ENCODE results near the gene HAUS5. TPM values are rescaled to one million over a fixed set of nuclear protein-coding genes. Genes with fewer than 3 reads are reported as not detected.

Gene HAUS5
- total and polyA plus RNA-seq, 2 donors = 11.8 to 22.8 TPM

GRCh38 chr19:35655600-35655999 lies 43.1 kb downstream of the HAUS5 start:
- H3K27me3 ChIP-seq (ENCODE audit: control insufficient read depth in 2 of 2, insufficient read depth in 1 of 2, low read length in 1 of 2) = no peaks in the 10 kb centered on the region
- no peaks in the 10 kb centered on the region for H3K9me3 ChIP-seq (ENCODE audit: control insufficient read depth in 2 of 2, insufficient read depth in 1 of 2, low read length in 1 of 2)
- no peaks in the 10 kb centered on the region for H3K4me1 ChIP-seq (ENCODE audit: control insufficient read depth in 2 of 2, insufficient read depth in 2 of 2, low read length in 2 of 2)
- H3K36me3 ChIP-seq (ENCODE audit: control insufficient read depth in 2 of 2, insufficient read depth in 2 of 2, low read length in 1 of 2) = peaks cover 60 to 73% of the 10 kb centered on the region in 2 donors
- WGBS = 98% methylated on average over 4 of the region's 4 CpGs
- no peak overlapping the region for H3K4me3 ChIP-seq (ENCODE audit: low read length in 2 of 2)
- no peak overlapping the region for H3K27ac ChIP-seq (ENCODE audit: low read depth in 1 of 2, low read length in 1 of 2)
- no peak for DNase-seq (ENCODE audit: low read depth in 6 of 9, low spot score in 9 of 9)

DNA sequence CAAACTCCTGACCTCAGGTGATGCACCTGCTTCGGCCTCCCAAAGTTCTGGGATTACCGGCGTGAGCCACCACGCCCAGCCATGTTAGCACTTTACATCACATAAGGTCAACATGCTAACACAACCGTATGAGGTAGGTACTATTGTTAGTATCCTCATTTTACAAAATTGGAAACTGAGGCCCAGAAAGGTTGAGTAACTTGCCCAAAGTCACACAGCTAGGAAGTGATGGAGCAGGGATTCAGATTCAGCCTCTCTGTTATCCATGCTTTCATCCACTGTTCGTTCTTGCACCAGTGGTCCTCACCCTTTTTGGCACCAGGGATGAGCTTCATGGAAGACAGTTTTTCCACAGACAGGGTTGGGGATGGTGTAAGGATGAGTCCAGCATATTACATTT lies 44.2 kb downstream of the HAUS5 start:
- peaks cover 56 to 69% of the 10 kb centered on the region in 2 donors for H3K36me3 ChIP-seq (ENCODE audit: control insufficient read depth in 2 of 2, insufficient read depth in 2 of 2, low read length in 1 of 2)
- WGBS = over 99% methylated on average over 6 of the region's 6 CpGs

DNA sequence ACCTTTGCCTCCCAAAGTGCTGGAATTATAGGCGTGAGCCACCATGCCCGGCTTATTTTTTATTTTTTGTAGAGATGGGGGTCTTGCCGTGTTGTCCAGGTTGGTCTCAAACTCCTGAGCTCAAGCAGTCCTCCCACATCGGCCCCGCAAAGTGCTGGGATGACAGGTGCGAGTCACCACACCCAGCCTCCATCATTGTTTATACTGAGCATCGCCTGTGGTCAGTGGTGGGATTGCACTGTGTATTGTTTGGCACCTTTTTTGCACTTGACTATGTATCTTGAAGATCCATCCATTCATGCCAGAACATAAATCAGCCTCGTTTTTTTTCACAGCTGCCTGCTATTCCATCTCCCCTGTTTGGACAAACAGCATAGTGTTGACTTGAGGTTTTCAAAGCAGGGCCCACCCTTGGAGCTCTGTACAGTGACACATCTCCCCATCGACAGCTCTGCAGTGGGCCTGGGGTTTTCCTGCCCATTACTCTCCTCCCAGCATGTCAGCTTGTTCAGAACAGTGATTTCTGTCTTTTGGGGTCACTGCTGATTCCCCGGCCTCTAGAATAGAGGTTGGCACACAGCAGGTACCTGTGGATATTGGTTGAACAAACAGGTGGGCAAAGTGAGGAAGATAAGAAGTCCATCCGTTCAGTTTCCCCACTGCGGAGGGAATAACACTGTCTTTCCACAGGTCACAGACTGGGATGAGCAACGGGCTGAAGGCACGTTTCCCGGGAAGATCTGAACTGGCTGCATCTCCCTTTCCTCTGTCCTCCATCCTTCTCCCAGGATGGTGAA lies 45.6 kb downstream of the HAUS5 start:
- Histone ChIP-seq H3K36me3 (ENCODE audit: control insufficient read depth in 2 of 2, insufficient read depth in 2 of 2, low read length in 1 of 2) (peaks cover 61 to 68% of the 10 kb centered on the region in 2 donors), H3K4me3 (ENCODE audit: low read length in 2 of 2) (no peak overlapping the region), H3K27ac (ENCODE audit: low read depth in 1 of 2, low read length in 1 of 2) (no peak overlapping the region), H3K27me3 (ENCODE audit: control insufficient read depth in 2 of 2, insufficient read depth in 1 of 2, low read length in 1 of 2) (no peaks in the 10 kb centered on the region), H3K4me1 (ENCODE audit: control insufficient read depth in 2 of 2, insufficient read depth in 2 of 2, low read length in 2 of 2) (no peaks in the 10 kb centered on the region), H3K9me3 (ENCODE audit: control insufficient read depth in 2 of 2, insufficient read depth in 1 of 2, low read length in 1 of 2) (no peaks in the 10 kb centered on the region)
- WGBS = 91% methylated on average over 15 of the region's 15 CpGs
- DNase-seq (ENCODE audit: low read depth in 6 of 9, low spot score in 9 of 9) = no peak

More for the DNA sequence above, 44.2 kb downstream of the HAUS5 start:
- Histone ChIP-seq H3K4me1 (ENCODE audit: control insufficient read depth in 2 of 2, insufficient read depth in 2 of 2, low read length in 2 of 2) (no peaks in the 10 kb centered on the region), H3K4me3 (ENCODE audit: low read length in 2 of 2) (no peak overlapping the region), H3K9me3 (ENCODE audit: control insufficient read depth in 2 of 2, insufficient read depth in 1 of 2, low read length in 1 of 2) (no peaks in the 10 kb centered on the region), H3K27me3 (ENCODE audit: control insufficient read depth in 2 of 2, insufficient read depth in 1 of 2, low read length in 1 of 2) (no peaks in the 10 kb centered on the region), H3K27ac (ENCODE audit: low read depth in 1 of 2, low read length in 1 of 2) (no peak overlapping the region)
- no peak for DNase-seq (ENCODE audit: low read depth in 6 of 9, low spot score in 9 of 9)

GRCh38 chr19:35661995-35662340 lies 49.4 kb downstream of the HAUS5 start:
- WGBS = 97% methylated on average over 6 of the region's 6 CpGs
- H3K4me1 ChIP-seq (ENCODE audit: control insufficient read depth in 2 of 2, insufficient read depth in 2 of 2, low read length in 2 of 2) = no peaks in the 10 kb centered on the region
- H3K36me3 ChIP-seq (ENCODE audit: control insufficient read depth in 2 of 2, insufficient read depth in 2 of 2, low read length in 1 of 2) = peaks cover 47 to 61% of the 10 kb centered on the region in 2 donors
- DNase-seq (ENCODE audit: low read depth in 6 of 9, low spot score in 9 of 9) = no peak
- no peak overlapping the region for H3K4me3 ChIP-seq (ENCODE audit: low read length in 2 of 2)
- H3K9me3 ChIP-seq (ENCODE audit: control insufficient read depth in 2 of 2, insufficient read depth in 1 of 2, low read length in 1 of 2) = no peaks in the 10 kb centered on the region
- no peak overlapping the region for H3K27ac ChIP-seq (ENCODE audit: low read depth in 1 of 2, low read length in 1 of 2)
- no peaks in the 10 kb centered on the region for H3K27me3 ChIP-seq (ENCODE audit: control insufficient read depth in 2 of 2, insufficient read depth in 1 of 2, low read length in 1 of 2)

DNA sequence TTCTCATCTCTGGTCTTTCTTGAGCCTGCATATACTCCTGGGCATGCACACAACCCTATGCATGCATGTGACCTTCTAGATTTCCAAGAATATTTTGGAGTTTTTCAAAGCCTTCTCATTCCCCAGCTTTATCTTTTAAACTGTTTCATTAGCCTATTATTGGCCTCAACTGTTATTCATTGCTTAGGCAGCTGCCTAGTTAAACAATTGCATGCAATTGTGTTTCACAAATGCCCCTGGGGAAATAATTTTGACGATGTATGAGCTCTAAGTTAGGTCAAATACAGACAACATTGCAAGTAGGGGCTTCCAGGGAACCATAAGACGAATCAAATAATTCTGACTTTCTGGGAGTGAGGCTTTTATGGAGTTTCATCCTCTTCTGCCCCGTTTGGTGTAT lies 51.4 kb downstream of the HAUS5 start:
- no peaks in the 10 kb centered on the region for H3K9me3 ChIP-seq (ENCODE audit: control insufficient read depth in 2 of 2, insufficient read depth in 1 of 2, low read length in 1 of 2)
- no peaks in the 10 kb centered on the region for H3K4me1 ChIP-seq (ENCODE audit: control insufficient read depth in 2 of 2, insufficient read depth in 2 of 2, low read length in 2 of 2)
- peaks cover 31 to 41% of the 10 kb centered on the region in 2 donors for H3K36me3 ChIP-seq (ENCODE audit: control insufficient read depth in 2 of 2, insufficient read depth in 2 of 2, low read length in 1 of 2)
- no peak overlapping the region for H3K27ac ChIP-seq (ENCODE audit: low read depth in 1 of 2, low read length in 1 of 2)
- WGBS = 95% methylated on average over 3 of the region's 3 CpGs
- no peak overlapping the region for H3K4me3 ChIP-seq (ENCODE audit: low read length in 2 of 2)
- DNase-seq (ENCODE audit: low read depth in 6 of 9, low spot score in 9 of 9) = no peak
- H3K27me3 ChIP-seq (ENCODE audit: control insufficient read depth in 2 of 2, insufficient read depth in 1 of 2, low read length in 1 of 2) = no peaks in the 10 kb centered on the region

GRCh38 chr19:35665157-35665556 lies 52.6 kb downstream of the HAUS5 start:
- Histone ChIP-seq H3K27me3 (ENCODE audit: control insufficient read depth in 2 of 2, insufficient read depth in 1 of 2, low read length in 1 of 2) (peaks cover 0 to 4% of the 10 kb centered on the region in 2 donors), H3K27ac (ENCODE audit: low read depth in 1 of 2, low read length in 1 of 2) (no peak overlapping the region), H3K4me1 (ENCODE audit: control insufficient read depth in 2 of 2, insufficient read depth in 2 of 2, low read length in 2 of 2) (no peaks in the 10 kb centered on the region), H3K4me3 (ENCODE audit: low read length in 2 of 2) (no peak overlapping the region), H3K36me3 (ENCODE audit: control insufficient read depth in 2 of 2, insufficient read depth in 2 of 2, low read length in 1 of 2) (peaks cover 26 to 33% of the 10 kb centered on the region in 2 donors), H3K9me3 (ENCODE audit: control insufficient read depth in 2 of 2, insufficient read depth in 1 of 2, low read length in 1 of 2) (no peaks in the 10 kb centered on the region)
- DNase-seq (ENCODE audit: low read depth in 6 of 9, low spot score in 9 of 9) = no peak
- WGBS = 95% methylated on average over 24 of the region's 24 CpGs

DNA sequence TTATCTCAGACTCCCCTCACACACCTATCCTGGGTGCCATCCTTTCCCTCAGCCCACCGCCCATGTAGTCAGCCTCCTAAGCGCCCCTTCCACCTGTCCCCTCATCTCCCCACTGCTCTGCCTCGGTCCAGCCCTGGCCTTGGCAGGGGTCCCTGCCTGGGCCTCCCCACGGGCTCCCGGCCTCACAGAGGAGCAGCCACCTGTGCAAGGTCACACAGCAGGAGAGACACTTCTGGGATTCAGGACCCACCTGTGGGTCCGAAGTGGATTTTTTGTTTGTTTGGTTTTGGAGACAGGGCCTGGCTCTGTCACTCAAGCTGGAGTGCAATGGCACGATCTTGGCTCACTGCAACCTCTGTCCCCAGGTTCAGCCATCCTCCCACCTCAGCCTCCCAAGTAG lies 53.1 kb downstream of the HAUS5 start:
- Histone ChIP-seq H3K36me3 (ENCODE audit: control insufficient read depth in 2 of 2, insufficient read depth in 2 of 2, low read length in 1 of 2) (peaks cover 23 to 31% of the 10 kb centered on the region in 2 donors), H3K4me3 (ENCODE audit: low read length in 2 of 2) (no peak overlapping the region), H3K9me3 (ENCODE audit: control insufficient read depth in 2 of 2, insufficient read depth in 1 of 2, low read length in 1 of 2) (no peaks in the 10 kb centered on the region), H3K27me3 (ENCODE audit: control insufficient read depth in 2 of 2, insufficient read depth in 1 of 2, low read length in 1 of 2) (peaks cover 0 to 4% of the 10 kb centered on the region in 2 donors), H3K4me1 (ENCODE audit: control insufficient read depth in 2 of 2, insufficient read depth in 2 of 2, low read length in 2 of 2) (no peaks in the 10 kb centered on the region), H3K27ac (ENCODE audit: low read depth in 1 of 2, low read length in 1 of 2) (no peak overlapping the region)
- 82% methylated on average over 7 of the region's 7 CpGs for WGBS
- no peak for DNase-seq (ENCODE audit: low read depth in 6 of 9, low spot score in 9 of 9)

- Histone ChIP-seq H3K4me1 (ENCODE audit: control insufficient read depth in 2 of 2, insufficient read depth in 2 of 2, low read length in 2 of 2) (no peaks in the 10 kb centered on the region), H3K4me3 (ENCODE audit: low read length in 2 of 2) (no peak within 1 kb of the TSS), H3K27ac (ENCODE audit: low read depth in 1 of 2, low read length in 1 of 2) (no peak within 1 kb of the TSS), H3K36me3 (ENCODE audit: control insufficient read depth in 2 of 2, insufficient read depth in 2 of 2, low read length in 1 of 2) (peaks cover 19 to 27% of the 10 kb centered on the region in 2 donors), H3K9me3 (ENCODE audit: control insufficient read depth in 2 of 2, insufficient read depth in 1 of 2, low read length in 1 of 2) (no peaks in the 10 kb centered on the region), H3K27me3 (ENCODE audit: control insufficient read depth in 2 of 2, insufficient read depth in 1 of 2, low read length in 1 of 2) (peaks cover 0 to 4% of the 10 kb centered on the region in 2 donors)
- WGBS = 86% methylated on average over 16 of the region's 16 CpGs
- DNase-seq (ENCODE audit: low read depth in 6 of 9, low spot score in 9 of 9) = no peak
Observed at GRCh38 chr19:35666251-35666913, 53.8 kb downstream of the HAUS5 start, which contains the start of gene UPK1A. Gene UPK1A (plus strand): TSS chr19:35666517. CDS start chr19:35666813, 296 bp downstream.

DNA sequence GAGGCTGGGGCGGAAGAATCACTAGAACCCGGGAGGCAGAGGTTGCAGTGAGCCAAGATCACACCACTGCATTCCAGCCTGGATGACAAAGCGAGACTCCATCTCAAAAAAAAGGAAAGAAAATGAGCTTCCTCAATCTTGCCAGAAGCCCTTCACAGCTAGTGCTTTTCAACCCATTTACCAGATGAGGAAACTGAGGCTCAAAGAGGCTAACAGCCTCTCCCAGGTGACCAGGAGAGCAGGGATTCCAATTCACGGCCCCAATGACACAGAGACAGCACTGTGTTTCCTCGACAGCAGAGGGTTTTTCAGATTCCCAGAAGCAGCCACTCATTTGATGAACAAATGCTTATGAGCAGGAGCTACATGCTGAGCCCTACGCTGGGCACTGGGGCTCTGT lies 57.0 kb downstream of the HAUS5 start:
- Histone ChIP-seq H3K9me3 (ENCODE audit: control insufficient read depth in 2 of 2, insufficient read depth in 1 of 2, low read length in 1 of 2) (no peaks in the 10 kb centered on the region), H3K27me3 (ENCODE audit: control insufficient read depth in 2 of 2, insufficient read depth in 1 of 2, low read length in 1 of 2) (peaks cover 10 to 34% of the 10 kb centered on the region in 2 donors), H3K36me3 (ENCODE audit: control insufficient read depth in 2 of 2, insufficient read depth in 2 of 2, low read length in 1 of 2) (peaks cover 3 to 11% of the 10 kb centered on the region in 2 donors), H3K27ac (ENCODE audit: low read depth in 1 of 2, low read length in 1 of 2) (no peak overlapping the region), H3K4me1 (ENCODE audit: control insufficient read depth in 2 of 2, insufficient read depth in 2 of 2, low read length in 2 of 2) (no peaks in the 10 kb centered on the region), H3K4me3 (ENCODE audit: low read length in 2 of 2) (no peak overlapping the region)
- WGBS = 89% methylated on average over 6 of the region's 6 CpGs
- DNase-seq (ENCODE audit: low read depth in 6 of 9, low spot score in 9 of 9) = no peak

Measured in thymus (tissue), 11 donors.